HEK293 (cell line): Measurements from ENCODE around the gene ARIH2.
A peak's percentile ranks its signal among the peaks of the same experiment; 100 is the strongest.

Experiments
- ZNF138 ChIP-seq: fragments of 450-650 bp; formaldehyde crosslinking; IDR thresholded peaks from 2 replicates; pipeline ENCODE4 v1.5.1; 2016; ENCODE audit warnings: missing biosample characterization, missing genetic modification characterization, borderline replicate concordance
- ZNF274 ChIP-seq, 2 experiments: fragments of 200-500 bp in 1 of 2; fragments of 450-650 bp in 1 of 2; sonication (Bioruptor generic) in 1 of 2; formaldehyde crosslinking in 1 of 2; IDR thresholded peaks; 2 replicates each; pipeline versions ENCODE4 v1.5.1 to v1.6.1; 2014 to 2016; ENCODE audit warnings: borderline replicate concordance in 1 of 2, inconsistent platforms in 1 of 2, low read length in 1 of 2, missing biosample characterization in 1 of 2, missing genetic modification characterization in 1 of 2
- ZNF48 ChIP-seq: fragments of 450-650 bp; formaldehyde crosslinking; IDR thresholded peaks from 2 replicates; pipeline ENCODE4 v1.5.1; 2016; ENCODE audit warnings: missing biosample characterization, missing genetic modification characterization
- TF ChIP-seq, protein P1 (sequence below): fragments of 450-650 bp; formaldehyde crosslinking; IDR thresholded peaks from 2 replicates; pipeline ENCODE4 v1.5.1; 2016; ENCODE audit warnings: missing biosample characterization, missing genetic modification characterization
- TF ChIP-seq, protein P2 (sequence below): fragments of 450-650 bp; formaldehyde crosslinking; IDR thresholded peaks from 2 replicates; pipeline ENCODE4 v1.5.1; 2016; ENCODE audit warnings: missing biosample characterization, missing genetic modification characterization
- TF ChIP-seq, protein P3 (sequence below): fragments of 450-650 bp; IDR thresholded peaks from 2 replicates; pipeline ENCODE4 v1.5.1; 2018; ENCODE audit warnings: missing biosample characterization, missing genetic modification characterization

DNA sequence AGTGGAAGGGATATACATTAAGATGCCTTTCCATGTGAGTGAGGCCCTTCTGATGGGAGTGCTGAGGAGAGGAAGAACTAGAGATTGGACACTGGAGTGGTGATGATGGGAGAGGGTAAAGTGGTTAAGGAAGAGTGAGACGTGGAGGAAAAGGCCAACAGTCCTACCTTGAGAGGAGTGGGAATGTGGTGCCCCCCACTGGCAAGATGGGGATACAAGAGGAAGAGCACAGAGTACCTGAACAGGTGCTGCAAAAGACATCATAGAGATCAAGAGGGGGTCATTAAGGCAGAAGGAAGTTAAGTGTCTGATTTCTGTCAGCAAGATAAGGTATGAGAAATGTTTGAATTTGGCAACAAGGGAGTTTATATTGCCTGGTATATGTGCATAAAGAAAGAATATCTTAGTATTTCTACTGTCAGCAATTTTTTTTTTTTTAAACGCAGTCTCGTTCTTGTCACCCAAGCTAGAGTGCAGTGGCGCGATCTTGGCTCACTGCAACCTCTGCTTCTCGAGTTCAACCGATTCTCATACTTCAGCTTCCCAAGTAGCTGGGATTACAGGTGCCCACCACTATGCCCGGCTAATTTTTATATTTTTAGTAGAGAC, 34.0 kb downstream of the ARIH2 start:
- TF ChIP-seq, protein P1, sequence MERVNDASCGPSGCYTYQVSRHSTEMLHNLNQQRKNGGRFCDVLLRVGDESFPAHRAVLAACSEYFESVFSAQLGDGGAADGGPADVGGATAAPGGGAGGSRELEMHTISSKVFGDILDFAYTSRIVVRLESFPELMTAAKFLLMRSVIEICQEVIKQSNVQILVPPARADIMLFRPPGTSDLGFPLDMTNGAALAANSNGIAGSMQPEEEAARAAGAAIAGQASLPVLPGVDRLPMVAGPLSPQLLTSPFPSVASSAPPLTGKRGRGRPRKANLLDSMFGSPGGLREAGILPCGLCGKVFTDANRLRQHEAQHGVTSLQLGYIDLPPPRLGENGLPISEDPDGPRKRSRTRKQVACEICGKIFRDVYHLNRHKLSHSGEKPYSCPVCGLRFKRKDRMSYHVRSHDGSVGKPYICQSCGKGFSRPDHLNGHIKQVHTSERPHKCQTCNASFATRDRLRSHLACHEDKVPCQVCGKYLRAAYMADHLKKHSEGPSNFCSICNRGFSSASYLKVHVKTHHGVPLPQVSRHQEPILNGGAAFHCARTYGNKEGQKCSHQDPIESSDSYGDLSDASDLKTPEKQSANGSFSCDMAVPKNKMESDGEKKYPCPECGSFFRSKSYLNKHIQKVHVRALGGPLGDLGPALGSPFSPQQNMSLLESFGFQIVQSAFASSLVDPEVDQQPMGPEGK: no peak
- TF ChIP-seq, protein P2, sequence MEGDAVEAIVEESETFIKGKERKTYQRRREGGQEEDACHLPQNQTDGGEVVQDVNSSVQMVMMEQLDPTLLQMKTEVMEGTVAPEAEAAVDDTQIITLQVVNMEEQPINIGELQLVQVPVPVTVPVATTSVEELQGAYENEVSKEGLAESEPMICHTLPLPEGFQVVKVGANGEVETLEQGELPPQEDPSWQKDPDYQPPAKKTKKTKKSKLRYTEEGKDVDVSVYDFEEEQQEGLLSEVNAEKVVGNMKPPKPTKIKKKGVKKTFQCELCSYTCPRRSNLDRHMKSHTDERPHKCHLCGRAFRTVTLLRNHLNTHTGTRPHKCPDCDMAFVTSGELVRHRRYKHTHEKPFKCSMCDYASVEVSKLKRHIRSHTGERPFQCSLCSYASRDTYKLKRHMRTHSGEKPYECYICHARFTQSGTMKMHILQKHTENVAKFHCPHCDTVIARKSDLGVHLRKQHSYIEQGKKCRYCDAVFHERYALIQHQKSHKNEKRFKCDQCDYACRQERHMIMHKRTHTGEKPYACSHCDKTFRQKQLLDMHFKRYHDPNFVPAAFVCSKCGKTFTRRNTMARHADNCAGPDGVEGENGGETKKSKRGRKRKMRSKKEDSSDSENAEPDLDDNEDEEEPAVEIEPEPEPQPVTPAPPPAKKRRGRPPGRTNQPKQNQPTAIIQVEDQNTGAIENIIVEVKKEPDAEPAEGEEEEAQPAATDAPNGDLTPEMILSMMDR: peak; percentile 11; the same call in 1 of the 2 replicates
- TF ChIP-seq, protein P3, sequence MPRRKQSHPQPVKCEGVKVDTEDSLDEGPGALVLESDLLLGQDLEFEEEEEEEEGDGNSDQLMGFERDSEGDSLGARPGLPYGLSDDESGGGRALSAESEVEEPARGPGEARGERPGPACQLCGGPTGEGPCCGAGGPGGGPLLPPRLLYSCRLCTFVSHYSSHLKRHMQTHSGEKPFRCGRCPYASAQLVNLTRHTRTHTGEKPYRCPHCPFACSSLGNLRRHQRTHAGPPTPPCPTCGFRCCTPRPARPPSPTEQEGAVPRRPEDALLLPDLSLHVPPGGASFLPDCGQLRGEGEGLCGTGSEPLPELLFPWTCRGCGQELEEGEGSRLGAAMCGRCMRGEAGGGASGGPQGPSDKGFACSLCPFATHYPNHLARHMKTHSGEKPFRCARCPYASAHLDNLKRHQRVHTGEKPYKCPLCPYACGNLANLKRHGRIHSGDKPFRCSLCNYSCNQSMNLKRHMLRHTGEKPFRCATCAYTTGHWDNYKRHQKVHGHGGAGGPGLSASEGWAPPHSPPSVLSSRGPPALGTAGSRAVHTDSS (tag by site-specific recombination): no peak
- no peak for TF ChIP-seq ZNF274 (IDR thresholded peaks at IDR 0.05; ENCODE audit: low read length)
- no peak for TF ChIP-seq ZNF274 (tag by site-specific recombination; IDR thresholded peaks at IDR 0.05; ENCODE audit: borderline replicate concordance)
- no peak for TF ChIP-seq ZNF138
- no peak for TF ChIP-seq ZNF48 (tag by site-specific recombination)
